Measurements from ENCODE around the gene AFMID. TPM values are rescaled to one million over a fixed set of nuclear protein-coding genes. Genes with fewer than 3 reads are reported as not detected.

Gene AFMID
- total and polyA plus RNA-seq, 2 of the 13 experiments (the other 11 are each of a cell fraction or from before 2014, with no cell fraction given): 249 to 270 TPM

DNA sequence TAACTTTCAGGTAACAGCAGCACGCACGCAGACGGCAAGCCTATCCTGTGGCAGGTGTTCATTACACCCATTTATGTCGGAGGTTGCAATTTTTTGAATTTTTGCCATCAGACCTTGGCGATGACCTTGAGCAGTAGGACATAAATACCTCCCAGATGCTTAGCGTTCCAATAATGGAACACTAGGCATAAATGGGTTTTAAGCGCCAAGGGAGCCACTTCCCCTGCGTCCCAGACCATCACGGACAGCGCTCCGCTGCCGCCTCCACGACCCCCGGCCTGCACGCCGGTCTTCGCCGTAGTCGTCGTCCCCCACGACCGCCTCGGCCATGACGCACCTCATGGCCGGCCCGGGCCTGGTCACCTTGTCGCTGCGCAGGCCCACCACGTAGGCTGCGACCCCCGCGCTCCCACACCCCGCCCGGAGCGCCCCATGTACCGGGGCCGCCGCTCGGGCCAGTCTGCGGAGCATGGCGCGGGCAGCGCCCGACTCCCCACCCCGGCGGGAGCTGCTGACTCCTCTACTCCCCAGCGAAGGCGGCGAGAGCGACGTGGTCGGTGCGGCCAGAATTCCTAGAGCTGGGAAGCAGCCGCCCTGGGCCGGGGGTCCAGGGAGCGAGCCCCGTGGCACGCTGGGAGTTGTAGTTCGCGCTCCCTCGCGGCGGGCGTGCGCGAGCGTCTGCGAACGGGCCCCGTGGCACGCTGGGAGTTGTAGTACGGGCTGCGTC, 66.9 kb downstream of the AFMID start (continued):
- TF ChIP-seq SETDB1 (CRISPR knock-in tag; IDR thresholded peaks at IDR 0.05; ENCODE audit: borderline replicate concordance) (no peak), ZNF3 (CRISPR knock-in tag; IDR thresholded peaks at IDR 0.05) (no peak), ZBTB1 (CRISPR knock-in tag; IDR thresholded peaks at IDR 0.05; ENCODE audit: borderline replicate concordance) (no peak), TP53 (CRISPR knock-in tag; conservative IDR thresholded peaks at IDR 0.05) (no peak; the same call in 1 of the 2 replicates), NFIC (IDR thresholded peaks at IDR 0.05; ENCODE audit: low read length) (no peak), REL (CRISPR knock-in tag; conservative IDR thresholded peaks at IDR 0.05) (peak; percentile 88; the same call in 1 of the 2 replicates), ZNF296 (CRISPR knock-in tag; conservative IDR thresholded peaks at IDR 0.05) (0 out of 2 replicates have a peak, but pooled peaks have one; percentile 27), MATR3 (CRISPR knock-in tag; IDR thresholded peaks at IDR 0.05) (no peak), PRMT3 (CRISPR knock-in tag; IDR thresholded peaks at IDR 0.05; ENCODE audit: borderline replicate concordance, low read depth) (no peak; the same call in 1 of the 2 replicates), ZNF615 (CRISPR knock-in tag; IDR thresholded peaks at IDR 0.05; ENCODE audit: borderline replicate concordance) (no peak), ATM (IDR thresholded peaks at IDR 0.05; ENCODE audit: borderline replicate concordance) (no peak), MIXL1 (CRISPR knock-in tag; IDR thresholded peaks at IDR 0.05) (0 out of 2 replicates have a peak, but pooled peaks have one; percentile 14), TEAD2 (CRISPR knock-in tag; IDR thresholded peaks at IDR 0.05) (peak; percentile 47; the same call in 1 of the 2 replicates)
- TF ChIP-seq, protein P1, sequence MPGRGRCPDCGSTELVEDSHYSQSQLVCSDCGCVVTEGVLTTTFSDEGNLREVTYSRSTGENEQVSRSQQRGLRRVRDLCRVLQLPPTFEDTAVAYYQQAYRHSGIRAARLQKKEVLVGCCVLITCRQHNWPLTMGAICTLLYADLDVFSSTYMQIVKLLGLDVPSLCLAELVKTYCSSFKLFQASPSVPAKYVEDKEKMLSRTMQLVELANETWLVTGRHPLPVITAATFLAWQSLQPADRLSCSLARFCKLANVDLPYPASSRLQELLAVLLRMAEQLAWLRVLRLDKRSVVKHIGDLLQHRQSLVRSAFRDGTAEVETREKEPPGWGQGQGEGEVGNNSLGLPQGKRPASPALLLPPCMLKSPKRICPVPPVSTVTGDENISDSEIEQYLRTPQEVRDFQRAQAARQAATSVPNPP (CRISPR knock-in tag; IDR thresholded peaks at IDR 0.05): peak; percentile 78
- TF ChIP-seq, protein P2, sequence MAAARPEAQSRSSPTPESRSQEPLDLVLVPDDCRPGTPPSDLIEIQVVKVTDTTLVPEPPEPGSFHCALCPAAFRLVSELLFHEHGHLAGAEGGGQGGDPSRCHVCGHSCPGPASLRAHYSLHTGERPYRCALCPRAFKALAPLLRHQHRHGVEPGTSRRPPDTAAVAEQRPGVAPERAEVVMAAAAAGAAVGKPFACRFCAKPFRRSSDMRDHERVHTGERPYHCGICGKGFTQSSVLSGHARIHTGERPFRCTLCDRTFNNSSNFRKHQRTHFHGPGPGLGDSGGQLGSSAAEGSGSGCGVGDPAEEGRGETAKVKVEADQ (CRISPR knock-in tag; IDR thresholded peaks at IDR 0.05; ENCODE audit: borderline replicate concordance): peak; percentile 87; the same call in 1 of the 2 replicates
- TF ChIP-seq, protein P3, sequence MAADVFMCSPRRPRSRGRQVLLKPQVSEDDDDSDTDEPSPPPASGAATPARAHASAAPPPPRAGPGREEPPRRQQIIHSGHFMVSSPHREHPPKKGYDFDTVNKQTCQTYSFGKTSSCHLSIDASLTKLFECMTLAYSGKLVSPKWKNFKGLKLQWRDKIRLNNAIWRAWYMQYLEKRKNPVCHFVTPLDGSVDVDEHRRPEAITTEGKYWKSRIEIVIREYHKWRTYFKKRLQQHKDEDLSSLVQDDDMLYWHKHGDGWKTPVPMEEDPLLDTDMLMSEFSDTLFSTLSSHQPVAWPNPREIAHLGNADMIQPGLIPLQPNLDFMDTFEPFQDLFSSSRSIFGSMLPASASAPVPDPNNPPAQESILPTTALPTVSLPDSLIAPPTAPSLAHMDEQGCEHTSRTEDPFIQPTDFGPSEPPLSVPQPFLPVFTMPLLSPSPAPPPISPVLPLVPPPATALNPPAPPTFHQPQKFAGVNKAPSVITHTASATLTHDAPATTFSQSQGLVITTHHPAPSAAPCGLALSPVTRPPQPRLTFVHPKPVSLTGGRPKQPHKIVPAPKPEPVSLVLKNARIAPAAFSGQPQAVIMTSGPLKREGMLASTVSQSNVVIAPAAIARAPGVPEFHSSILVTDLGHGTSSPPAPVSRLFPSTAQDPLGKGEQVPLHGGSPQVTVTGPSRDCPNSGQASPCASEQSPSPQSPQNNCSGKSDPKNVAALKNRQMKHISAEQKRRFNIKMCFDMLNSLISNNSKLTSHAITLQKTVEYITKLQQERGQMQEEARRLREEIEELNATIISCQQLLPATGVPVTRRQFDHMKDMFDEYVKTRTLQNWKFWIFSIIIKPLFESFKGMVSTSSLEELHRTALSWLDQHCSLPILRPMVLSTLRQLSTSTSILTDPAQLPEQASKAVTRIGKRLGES (CRISPR knock-in tag; IDR thresholded peaks at IDR 0.05; ENCODE audit: borderline replicate concordance): peak; percentile 81
- TF ChIP-seq, protein P4, sequence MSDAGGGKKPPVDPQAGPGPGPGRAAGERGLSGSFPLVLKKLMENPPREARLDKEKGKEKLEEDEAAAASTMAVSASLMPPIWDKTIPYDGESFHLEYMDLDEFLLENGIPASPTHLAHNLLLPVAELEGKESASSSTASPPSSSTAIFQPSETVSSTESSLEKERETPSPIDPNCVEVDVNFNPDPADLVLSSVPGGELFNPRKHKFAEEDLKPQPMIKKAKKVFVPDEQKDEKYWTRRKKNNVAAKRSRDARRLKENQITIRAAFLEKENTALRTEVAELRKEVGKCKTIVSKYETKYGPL (CRISPR knock-in tag; IDR thresholded peaks at IDR 0.05): peak; percentile 90; the same call in 1 of the 2 replicates
- TF ChIP-seq, protein P5, sequence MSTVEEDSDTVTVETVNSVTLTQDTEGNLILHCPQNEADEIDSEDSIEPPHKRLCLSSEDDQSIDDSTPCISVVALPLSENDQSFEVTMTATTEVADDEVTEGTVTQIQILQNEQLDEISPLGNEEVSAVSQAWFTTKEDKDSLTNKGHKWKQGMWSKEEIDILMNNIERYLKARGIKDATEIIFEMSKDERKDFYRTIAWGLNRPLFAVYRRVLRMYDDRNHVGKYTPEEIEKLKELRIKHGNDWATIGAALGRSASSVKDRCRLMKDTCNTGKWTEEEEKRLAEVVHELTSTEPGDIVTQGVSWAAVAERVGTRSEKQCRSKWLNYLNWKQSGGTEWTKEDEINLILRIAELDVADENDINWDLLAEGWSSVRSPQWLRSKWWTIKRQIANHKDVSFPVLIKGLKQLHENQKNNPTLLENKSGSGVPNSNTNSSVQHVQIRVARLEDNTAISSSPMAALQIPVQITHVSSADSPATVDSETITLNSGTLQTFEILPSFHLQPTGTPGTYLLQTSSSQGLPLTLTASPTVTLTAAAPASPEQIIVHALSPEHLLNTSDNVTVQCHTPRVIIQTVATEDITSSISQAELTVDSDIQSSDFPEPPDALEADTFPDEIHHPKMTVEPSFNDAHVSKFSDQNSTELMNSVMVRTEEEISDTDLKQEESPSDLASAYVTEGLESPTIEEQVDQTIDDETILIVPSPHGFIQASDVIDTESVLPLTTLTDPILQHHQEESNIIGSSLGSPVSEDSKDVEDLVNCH (CRISPR knock-in tag; IDR thresholded peaks at IDR 0.05): no peak
- TF ChIP-seq, protein P6, sequence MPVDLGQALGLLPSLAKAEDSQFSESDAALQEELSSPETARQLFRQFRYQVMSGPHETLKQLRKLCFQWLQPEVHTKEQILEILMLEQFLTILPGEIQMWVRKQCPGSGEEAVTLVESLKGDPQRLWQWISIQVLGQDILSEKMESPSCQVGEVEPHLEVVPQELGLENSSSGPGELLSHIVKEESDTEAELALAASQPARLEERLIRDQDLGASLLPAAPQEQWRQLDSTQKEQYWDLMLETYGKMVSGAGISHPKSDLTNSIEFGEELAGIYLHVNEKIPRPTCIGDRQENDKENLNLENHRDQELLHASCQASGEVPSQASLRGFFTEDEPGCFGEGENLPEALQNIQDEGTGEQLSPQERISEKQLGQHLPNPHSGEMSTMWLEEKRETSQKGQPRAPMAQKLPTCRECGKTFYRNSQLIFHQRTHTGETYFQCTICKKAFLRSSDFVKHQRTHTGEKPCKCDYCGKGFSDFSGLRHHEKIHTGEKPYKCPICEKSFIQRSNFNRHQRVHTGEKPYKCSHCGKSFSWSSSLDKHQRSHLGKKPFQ (CRISPR knock-in tag; IDR thresholded peaks at IDR 0.05; ENCODE audit: insufficient replicate concordance): no peak

Data from HepG2 (cell line).